Esophagus mucosa (tissue), 1 donor: Measurements from ENCODE around the gene ZXDC. TPM values are rescaled to one million over a fixed set of nuclear protein-coding genes. Genes with fewer than 3 reads are reported as not detected.

Experiments used
- ATAC-seq: fragments of 200-7000 bp; cut with Tn5 transposase; one replicate; pipeline ENCODE4 v1.9.1; 2020
- total RNA-seq: library from RNA; stranded (reverse); gene quantifications from one replicate; pipeline ENCODE4 v1.2.4, GENCODE V29; 2023
- donor health status: DM: yes; HTN: yes; CAD: no.

ZXDC gene
- total RNA-seq, 1 donor from 2014 or later = 19.1 TPM

- no peak for ATAC-seq
These were observed 25.5 kb downstream of the ZXDC start for GRCh38 chr3:126450219-126450618.

GRCh38 chr3:126449621-126450051 is 26.1 kb downstream of the ZXDC start:
- ATAC-seq = no peak

DNA sequence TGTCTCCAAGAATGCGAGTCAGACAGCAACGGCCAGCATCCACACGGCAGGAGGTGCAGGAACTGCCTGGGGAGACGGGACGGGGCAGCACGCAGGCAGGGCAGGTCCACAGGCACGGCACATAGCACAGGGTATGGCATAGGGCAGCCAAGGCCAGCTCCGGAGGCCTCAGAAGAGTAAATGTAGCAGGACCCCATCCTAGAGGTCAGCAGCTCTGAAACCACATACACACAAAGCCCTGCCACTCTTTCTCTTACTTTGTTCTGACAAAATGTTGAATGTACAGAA is 26.9 kb downstream of the ZXDC start:
- ATAC-seq = peak; percentile 30

DNA sequence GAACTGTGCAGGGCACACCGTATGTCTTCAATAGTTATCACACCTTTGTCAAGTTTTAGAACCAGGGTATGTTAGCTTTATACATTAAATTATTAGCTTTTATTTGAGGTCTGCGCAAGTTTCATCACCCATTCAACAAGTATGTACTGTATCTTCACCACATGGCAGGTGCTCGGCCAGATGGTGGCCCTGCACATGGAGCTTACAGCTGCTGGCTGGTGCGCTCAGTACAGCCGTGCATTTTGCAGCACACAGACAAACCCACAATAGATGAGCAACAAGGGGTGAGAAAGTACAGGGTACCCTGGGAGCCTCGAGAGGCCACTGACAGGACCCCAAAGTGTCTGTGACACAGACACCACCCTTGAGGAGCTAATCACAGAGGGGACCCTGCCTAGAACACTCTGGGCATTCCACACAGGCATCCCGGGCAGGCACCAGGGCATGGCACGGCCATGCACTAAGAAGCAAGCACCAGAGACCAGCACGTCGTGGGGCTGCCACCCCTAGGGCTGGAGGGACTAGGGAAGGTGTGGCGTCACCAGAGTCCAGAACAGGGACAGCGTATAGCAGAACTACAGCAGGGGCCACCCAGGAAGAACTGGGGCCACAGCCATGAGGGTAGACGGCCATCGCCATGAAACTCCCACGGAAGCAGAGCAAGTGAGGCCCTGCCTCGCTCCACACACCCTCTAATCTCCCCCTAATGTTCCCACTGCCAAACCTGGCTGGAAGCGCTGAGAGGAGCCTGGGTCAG is 27.4 kb downstream of the ZXDC start:
- ATAC-seq = peak; percentile 25

GRCh38 chr3:126447456-126448106 is 28.1 kb downstream of the ZXDC start:
- ATAC-seq = no peak

GRCh38 chr3:126446791-126447190 is 28.9 kb downstream of the ZXDC start:
- ATAC-seq = no peak

DNA sequence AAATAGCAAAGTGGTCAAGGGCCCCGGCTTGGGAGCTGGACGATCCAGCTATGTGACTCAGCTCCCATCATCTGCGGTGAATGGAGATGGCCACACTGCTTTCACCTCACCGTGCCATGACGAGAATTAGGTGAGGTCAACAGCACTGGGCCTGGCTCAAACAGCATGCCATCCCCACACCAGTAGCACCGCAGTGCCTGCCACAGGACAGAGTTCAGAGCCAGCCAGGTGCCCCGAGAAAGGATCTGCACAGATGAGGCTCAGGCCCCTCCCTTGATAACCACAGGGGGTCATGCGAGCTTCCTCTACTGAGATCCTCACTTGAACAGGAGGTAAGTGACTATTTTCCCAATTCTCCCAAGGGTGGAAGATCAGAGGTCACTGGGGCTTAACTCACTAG is 29.4 kb downstream of the ZXDC start:
- ATAC-seq = no peak

DNA sequence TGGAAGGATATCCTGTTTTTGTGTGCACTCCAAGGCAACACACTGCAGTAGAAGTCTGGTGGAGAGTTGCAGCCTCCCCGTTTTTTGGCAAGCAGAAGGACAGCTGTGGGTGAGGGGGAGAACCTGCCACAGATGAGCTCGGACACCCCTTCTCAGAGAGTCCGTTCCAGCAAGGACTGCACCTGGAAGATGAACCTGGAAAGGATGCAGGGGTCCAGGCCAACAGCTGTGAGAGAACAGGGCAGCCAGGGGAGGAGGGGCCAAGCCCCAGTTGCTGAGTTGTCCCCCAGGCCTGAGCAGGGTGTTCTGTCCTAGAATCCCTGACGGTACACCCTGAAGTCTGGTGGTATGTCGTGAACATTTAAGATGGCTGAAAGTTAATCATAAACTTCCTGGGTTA is 30.2 kb downstream of the ZXDC start:
- no peak for ATAC-seq

DNA sequence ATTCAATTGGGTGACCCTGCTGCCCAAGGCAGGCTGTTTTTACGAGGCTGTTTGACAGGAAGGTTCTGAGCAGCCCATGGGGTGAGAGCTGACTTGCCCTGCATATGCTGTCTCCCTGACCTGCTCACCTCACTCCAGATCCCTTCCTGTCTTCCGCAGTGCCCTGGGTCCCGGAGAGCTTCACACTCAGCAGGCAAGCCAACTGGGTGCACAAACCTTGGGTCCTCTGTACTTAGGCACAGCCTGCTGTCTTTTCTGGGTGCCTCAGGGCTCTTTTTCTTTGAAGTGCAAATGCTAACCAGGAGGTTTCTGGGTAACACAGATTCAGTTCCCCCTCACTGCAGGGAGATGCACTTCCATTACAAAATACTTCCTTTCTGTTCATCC is 32.8 kb downstream of the ZXDC start:
- ATAC-seq = no peak

- ATAC-seq = no peak
These were observed 33.4 kb downstream of the ZXDC start for GRCh38 chr3:126442094-126442855.

DNA sequence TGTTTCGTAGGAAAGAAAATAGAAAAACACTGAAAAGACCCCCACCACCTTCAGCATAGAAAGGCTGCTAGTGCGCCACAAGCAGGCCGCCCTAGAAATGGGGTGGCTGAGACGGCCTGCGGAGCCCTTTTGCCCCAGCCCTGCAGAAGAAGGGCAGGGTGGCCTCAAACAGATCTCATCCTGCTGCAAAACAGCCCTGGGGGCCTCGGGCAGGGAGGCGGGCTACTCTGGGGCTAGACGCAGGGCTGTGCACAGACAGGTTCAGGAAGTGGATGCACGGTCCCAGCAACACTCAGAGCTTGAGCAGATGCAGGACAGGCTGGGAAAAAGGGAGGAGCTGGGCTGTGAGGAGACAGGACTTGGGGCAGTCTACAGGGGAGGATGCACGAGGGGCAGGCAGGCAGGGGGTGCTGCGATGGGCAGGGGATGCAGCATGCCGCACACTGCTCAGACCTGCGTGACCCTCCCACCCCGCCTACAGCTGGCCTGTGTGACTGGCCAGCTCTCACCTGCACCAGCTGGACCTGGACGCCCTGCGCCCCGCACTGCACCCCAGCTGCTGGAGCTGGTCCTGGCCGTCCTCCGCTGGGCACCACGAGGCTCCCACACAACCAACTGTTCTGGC is 34.3 kb downstream of the ZXDC start:
- ATAC-seq = peak; percentile 29

DNA sequence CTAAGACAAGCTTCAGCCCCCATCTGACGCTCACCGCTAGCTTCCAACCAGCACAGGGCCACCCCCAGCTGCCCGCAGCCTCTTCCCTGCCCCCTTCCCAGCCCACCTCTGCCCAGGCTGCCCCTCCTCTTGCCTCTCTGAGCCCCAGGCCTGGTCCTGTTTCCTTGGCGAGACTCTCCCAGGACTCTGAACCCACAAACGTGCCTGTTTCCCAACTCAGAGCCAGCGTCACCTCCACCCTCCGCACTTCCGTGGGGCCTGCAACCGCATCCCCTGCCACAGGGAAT is 35.0 kb downstream of the ZXDC start:
- no peak for ATAC-seq

DNA sequence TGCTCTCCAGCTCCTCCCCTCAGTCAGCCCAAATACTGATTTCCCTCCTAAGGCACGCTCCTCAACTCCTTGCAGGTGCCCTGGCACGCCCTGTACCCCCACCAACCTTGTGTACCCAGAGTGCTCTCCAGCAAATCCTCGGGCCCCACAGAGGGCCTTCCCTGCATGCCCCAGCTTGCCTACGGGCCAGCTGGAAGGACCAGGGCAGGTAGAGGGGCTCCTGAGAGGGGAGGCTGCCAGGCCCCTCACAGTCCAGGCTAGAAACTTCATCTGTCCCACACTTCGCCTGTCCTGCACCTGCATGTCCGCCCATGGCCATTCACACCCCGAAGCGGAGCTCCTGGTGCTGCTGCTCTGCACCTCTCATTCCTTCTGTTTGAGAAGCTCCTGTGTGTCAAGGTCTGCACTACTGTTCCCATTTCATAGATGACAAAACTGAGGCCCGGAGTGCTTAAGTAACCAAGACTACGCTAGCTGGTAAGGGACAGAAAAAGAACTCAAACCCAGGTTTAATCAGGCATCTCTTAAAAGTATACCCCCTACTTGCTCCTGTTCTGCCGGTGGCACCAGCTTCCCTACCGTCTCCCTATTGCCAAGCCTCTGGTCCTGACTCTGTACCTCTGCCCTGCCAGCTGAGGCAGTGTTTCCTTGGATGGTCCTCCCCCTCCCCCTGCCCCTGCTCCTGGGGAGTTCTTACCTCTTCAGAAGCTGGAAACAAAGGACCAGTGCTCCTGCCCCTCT is 35.6 kb downstream of the ZXDC start:
- ATAC-seq = no peak

- no peak for ATAC-seq
These were observed 36.2 kb downstream of the ZXDC start for GRCh38 chr3:126439346-126439967.

GRCh38 chr3:126438746-126439145 is 36.9 kb downstream of the ZXDC start:
- ATAC-seq = no peak

- no peak for ATAC-seq
These were observed 37.5 kb downstream of the ZXDC start for GRCh38 chr3:126438186-126438585.

DNA sequence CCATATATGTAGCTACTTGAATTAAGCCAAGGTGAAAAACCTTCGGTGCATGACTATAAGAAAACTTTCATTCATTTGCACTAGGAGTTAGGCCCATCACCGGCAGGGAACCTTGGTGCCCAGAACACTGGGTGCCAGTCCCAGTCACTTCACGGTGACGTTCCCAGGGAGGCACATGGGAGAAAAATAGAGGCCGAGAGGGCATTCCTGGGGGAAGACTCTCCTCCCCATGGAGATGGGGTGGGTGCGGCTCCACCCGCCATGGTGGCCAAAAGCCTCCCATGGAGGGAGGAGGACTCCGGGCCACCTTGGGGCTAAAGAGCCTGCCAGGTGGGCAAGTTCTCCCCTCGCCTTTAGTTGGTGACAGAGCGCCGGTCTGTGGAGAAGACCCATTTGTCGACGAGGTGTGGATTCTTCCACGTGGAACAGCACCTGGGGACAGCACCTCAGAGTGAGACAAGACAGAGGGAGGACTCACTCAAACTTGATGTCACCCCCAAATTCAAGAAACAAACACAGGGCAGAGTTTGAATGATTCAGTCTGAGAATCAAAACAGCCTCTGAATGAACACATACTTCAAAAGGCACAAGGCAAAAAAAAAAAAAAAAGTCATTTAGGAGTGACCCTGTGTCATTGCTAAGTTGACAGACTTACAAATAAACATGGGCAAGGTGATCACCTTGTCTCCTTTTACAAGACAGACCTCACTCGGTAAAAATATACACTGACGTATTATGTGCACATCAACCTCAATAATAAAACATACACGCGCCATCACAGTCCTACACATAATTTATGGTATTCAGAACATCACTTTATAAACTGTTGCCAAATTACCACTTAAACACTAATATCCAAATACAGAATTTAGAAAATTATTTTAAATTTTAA is 38.6 kb downstream of the ZXDC start:
- ATAC-seq = no peak

GRCh38 chr3:126435456-126436315 is 40.0 kb downstream of the ZXDC start:
- no peak for ATAC-seq

GRCh38 chr3:126434931-126435411 is 40.7 kb downstream of the ZXDC start:
- no peak for ATAC-seq

GRCh38 chr3:126434264-126434590 is 41.5 kb downstream of the ZXDC start:
- no peak for ATAC-seq
